AG04450 (cell line): ENCODE measurements around the gene TFG. TPM values are rescaled to one million over a fixed set of nuclear protein-coding genes. Genes with fewer than 3 reads are reported as not detected.

ENCODE experiments used
- CTCF ChIA-PET: fragments of 300-600, 350-600 bp; formaldehyde crosslinking; extraction: SDS; loops from one replicate; lab custom pipeline; 2022; ENCODE audit warnings: antibody characterized with exemption, inconsistent platforms; lab: Charles Lee
- POLR2A ChIA-PET: fragments of 350-600 bp; formaldehyde crosslinking; extraction: SDS; loops from one replicate; lab custom pipeline; 2021; ENCODE audit warnings: antibody characterized with exemption, inconsistent platforms; lab: Yijun Ruan, JAX
- DNase-seq: peaks from one replicate; pipeline ENCODE4 v3.0.0-alpha.2; 2011; ENCODE audit warnings: low read depth, low spot score
- H3K27ac ChIP-seq: one replicate; pipeline ENCODE4 v1.5.1; 2012; ENCODE audit warnings: low read depth, low read length, control low read depth
- H3K27me3 ChIP-seq: one replicate; pipeline ENCODE4 v1.6.0; 2012; ENCODE audit warnings: low read length; ENCODE audit not compliant: control insufficient read depth, insufficient read depth
- H3K4me3 ChIP-seq: 2 replicates; pipeline ENCODE4 v1.5.1; 2011; ENCODE audit warnings: mild to moderate bottlenecking, low read depth, low read length, control low read depth
- H3K9me3 ChIP-seq: 2 replicates; pipeline ENCODE4 v1.5.1; 2012; ENCODE audit warnings: low read length; ENCODE audit not compliant: control insufficient read depth, insufficient read depth
- CTCF ChIP-seq: IDR thresholded peaks from 2 replicates; pipeline ENCODE4 v1.5.1; 2011; ENCODE audit warnings: low read depth, low read length, control low read depth, inconsistent platforms
- polyA plus RNA-seq: library from polyadenylated mRNA; depleted of rRNA; stranded (reverse); fragments of >200 nt; gene quantifications from 2 replicates; pipeline ENCODE4 v1.2.3, GENCODE V29; 2011

Gene TFG
- polyA plus RNA-seq, 1 experiment = 99.8 TPM

- no peak for DNase-seq
- no peak for TF ChIP-seq CTCF
- H3K9me3 ChIP-seq = no peaks in the 10 kb centered on the region; the same call in 1 of the 2 replicates
- POLR2A ChIA-PET = no interaction called here
- H3K27ac ChIP-seq = no peak overlapping the region
- no peaks in the 10 kb centered on the region for H3K27me3 ChIP-seq
- CTCF ChIA-PET = interaction anchor here (1.9 kb wide), 1 partner anchor 264 kb away, joined by 8 read pairs; no protein-coding TSS in a partner anchor
- no peak overlapping the region for H3K4me3 ChIP-seq
Observed at GRCh38 chr3:100726706-100727105, 17.4 kb downstream of the TFG start.

DNA sequence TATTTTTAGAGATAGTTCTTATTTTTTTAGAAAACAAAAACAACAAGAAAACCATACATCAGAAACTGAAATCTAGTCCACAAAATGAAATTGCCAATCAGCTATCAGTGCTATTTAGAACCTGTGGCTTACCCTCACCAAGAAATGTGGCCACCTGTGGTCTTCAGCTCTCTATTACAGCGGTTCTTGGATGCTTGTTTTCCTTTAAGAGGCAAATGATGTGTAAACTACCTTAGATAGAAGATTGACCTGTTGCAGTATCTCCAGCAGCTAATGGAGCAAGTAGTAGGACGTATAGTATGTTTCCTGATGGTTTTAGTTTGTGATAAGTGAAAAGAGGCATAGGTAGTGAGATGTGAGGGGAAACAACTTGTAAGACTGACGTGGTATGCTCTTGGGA, 21.2 kb downstream of the TFG start:
- CTCF ChIA-PET = no interaction called here
- no peaks in the 10 kb centered on the region for H3K27me3 ChIP-seq
- H3K27ac ChIP-seq = no peak overlapping the region

GRCh38 chr3:100732435-100732834, 23.1 kb downstream of the TFG start:
- Histone ChIP-seq H3K4me3 (no peak overlapping the region), H3K27me3 (no peaks in the 10 kb centered on the region)

More for the DNA sequence above, 21.2 kb downstream of the TFG start:
- H3K9me3 ChIP-seq = no peaks in the 10 kb centered on the region
- no peak for TF ChIP-seq CTCF
- no peak overlapping the region for H3K4me3 ChIP-seq
- no peak for DNase-seq
- POLR2A ChIA-PET = no interaction called here

DNA sequence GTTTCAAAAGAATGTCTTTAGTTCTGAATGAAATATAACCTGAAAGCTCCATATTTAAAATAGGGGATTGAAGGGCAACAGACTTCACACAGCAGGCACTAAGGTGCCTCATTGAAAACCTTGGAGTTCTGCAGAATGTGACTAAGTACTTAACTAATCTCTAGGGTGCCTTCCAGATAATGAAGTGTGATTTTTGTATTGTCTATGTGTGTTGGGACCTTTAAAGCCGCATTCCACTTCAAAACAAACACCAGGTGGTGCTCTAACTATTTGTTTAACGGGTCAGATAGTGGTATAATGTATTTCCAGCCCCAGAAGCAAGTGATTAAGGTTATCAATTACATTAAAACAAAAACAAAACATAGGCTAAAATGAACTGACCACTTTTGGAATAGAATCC, 28.0 kb downstream of the TFG start:
- CTCF ChIA-PET = interaction anchor here (0.6 to 2.3 kb wide), 4 partner anchors 23 to 458 kb away, joined by 3 to 13 read pairs (median 3); no protein-coding TSS in a partner anchor
- Histone ChIP-seq H3K9me3 (no peaks in the 10 kb centered on the region), H3K4me3 (no peak overlapping the region), H3K27me3 (no peaks in the 10 kb centered on the region), H3K27ac (no peak overlapping the region)
- POLR2A ChIA-PET = no interaction called here
- peak; percentile 53 for TF ChIP-seq CTCF
- no peak for DNase-seq

More at GRCh38 chr3:100732435-100732834, 23.1 kb downstream of the TFG start:
- no peak for DNase-seq
- Histone ChIP-seq H3K27ac (no peak overlapping the region), H3K9me3 (no peaks in the 10 kb centered on the region)
- POLR2A ChIA-PET = no interaction called here
- CTCF ChIA-PET = no interaction called here
- TF ChIP-seq CTCF = no peak

DNA sequence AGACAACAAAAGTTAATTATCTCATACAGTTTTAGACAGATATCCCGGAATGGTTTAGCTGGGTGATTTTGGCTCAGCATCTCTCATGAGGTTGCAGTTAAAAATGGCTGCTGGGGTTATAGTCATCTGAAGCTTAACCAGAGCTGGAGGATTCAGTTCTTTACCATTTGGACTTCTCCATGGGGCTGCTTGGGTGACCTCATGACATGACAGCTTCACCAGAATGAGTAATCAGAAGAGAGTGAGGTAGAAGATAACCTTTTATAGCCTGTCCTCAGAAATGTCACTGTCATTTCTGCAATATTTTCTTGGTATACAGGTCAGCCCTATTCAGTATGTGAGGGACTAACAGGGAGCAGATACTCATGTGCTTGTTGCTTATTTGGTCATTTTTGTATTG, 30.9 kb downstream of the TFG start:
- Histone ChIP-seq H3K9me3 (no peaks in the 10 kb centered on the region), H3K4me3 (no peak overlapping the region), H3K27me3 (no peaks in the 10 kb centered on the region), H3K27ac (no peak overlapping the region)
- no peak for DNase-seq
- POLR2A ChIA-PET = no interaction called here
- CTCF ChIA-PET = interaction anchor here (2.6 kb wide), 1 partner anchor 278 kb away, joined by 14 read pairs; no protein-coding TSS in a partner anchor
- no peak for TF ChIP-seq CTCF
